Gastrocnemius medialis (tissue), 4 donors: ENCODE data around the gene OTOG.

Source experiments
- POLR2A ChIP-seq, 2 donors: fragments of 450-650 bp; IDR thresholded peaks; one replicate each; pipeline ENCODE4 v1.6.1; 2017; ENCODE audit warnings: antibody characterized with exemption in 2 of 2, mild to moderate bottlenecking in 2 of 2, moderate library complexity in 2 of 2
- TF ChIP-seq, protein P1 (sequence below), 5 experiments: fragments of 450-650 bp in 3 of 5; fragments of 200-600 bp in 2 of 5; sonication (generic) in 2 of 5; IDR thresholded peaks in 4 of 5; conservative IDR thresholded peaks in 1 of 5; 1 replicate in 4 of 5; 2 replicates in 1 of 5; pipeline ENCODE4 v1.5.1; 2016 to 2019; ENCODE audit warnings: antibody characterized with exemption in 5 of 5, mild to moderate bottlenecking in 3 of 5, moderate library complexity in 3 of 5

DNA sequence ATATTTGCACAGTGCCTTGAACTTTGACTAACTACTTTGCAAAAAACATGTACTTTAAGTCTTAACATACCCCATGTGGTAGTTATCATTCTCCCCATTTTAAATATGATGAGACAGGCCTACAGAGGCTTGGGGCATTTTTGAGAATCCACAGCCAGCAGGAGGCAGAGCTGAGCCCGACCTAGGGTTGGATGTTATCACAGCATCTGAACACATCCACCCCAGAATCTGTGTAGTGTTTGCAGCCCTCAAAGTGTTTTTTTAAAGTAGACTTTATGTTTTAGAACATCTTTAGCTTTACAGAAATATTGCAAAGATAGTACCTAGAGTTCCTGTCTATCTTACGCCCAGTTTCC lies 17.6 kb downstream of the OTOG start:
- TF ChIP-seq, protein P1, sequence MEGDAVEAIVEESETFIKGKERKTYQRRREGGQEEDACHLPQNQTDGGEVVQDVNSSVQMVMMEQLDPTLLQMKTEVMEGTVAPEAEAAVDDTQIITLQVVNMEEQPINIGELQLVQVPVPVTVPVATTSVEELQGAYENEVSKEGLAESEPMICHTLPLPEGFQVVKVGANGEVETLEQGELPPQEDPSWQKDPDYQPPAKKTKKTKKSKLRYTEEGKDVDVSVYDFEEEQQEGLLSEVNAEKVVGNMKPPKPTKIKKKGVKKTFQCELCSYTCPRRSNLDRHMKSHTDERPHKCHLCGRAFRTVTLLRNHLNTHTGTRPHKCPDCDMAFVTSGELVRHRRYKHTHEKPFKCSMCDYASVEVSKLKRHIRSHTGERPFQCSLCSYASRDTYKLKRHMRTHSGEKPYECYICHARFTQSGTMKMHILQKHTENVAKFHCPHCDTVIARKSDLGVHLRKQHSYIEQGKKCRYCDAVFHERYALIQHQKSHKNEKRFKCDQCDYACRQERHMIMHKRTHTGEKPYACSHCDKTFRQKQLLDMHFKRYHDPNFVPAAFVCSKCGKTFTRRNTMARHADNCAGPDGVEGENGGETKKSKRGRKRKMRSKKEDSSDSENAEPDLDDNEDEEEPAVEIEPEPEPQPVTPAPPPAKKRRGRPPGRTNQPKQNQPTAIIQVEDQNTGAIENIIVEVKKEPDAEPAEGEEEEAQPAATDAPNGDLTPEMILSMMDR (IDR thresholded peaks at IDR 0.05 in 4 of 5, conservative IDR thresholded peaks at IDR 0.05 in 1 of 5), result no peak
- no peak for TF ChIP-seq POLR2A (IDR thresholded peaks at IDR 0.05)
